ENCODE data around the gene SLC22A23.

GRCh38 chr6:3501826-3502500 lies 45.1 kb upstream of the SLC22A23 start:
- TF ChIP-seq POLR2A (IDR thresholded peaks at IDR 0.05) (no peak), CTCF (IDR thresholded peaks at IDR 0.05) (no peak), EP300 (IDR thresholded peaks at IDR 0.05) (no peak)
